PC-3 (cell line): ENCODE measurements around the gene STK39. TPM values are rescaled to one million over a fixed set of nuclear protein-coding genes. Genes with fewer than 3 reads are reported as not detected.

Experiments used
- ATAC-seq: fragments of 200-7000 bp; cut with Tn5 transposase; 2 replicates; pipeline ENCODE4 v1.9.1; 2020; ENCODE audit warnings: mild to moderate bottlenecking, moderate library complexity
- BruUV-seq: library from RNA; stranded (reverse); fragments of 400-500 nt; replicated peaks from 2 replicates; lab custom pipeline; 2021; lab: Mats Ljungman, UMichigan
- CTCF ChIA-PET: fragments of 300-600 bp; sonication (Branson Sonifier 250); formaldehyde crosslinking; loops from one replicate; lab custom pipeline; 2022; ENCODE audit warnings: antibody characterized with exemption; lab: Charles Lee
- POLR2A ChIA-PET: fragments of 300-600 bp; sonication (Branson Sonifier 250); formaldehyde crosslinking; loops from one replicate; lab custom pipeline; 2022; ENCODE audit warnings: antibody characterized with exemption; ENCODE audit not compliant: unreplicated experiment; lab: Charles Lee
- DNase-seq: peaks from one replicate; pipeline ENCODE4 v3.0.0-alpha.2; 2015
- H2AFZ ChIP-seq: fragments of 300-600 bp; sonication (generic); 2 replicates; pipeline ENCODE4 v1.6.0; 2016; ENCODE audit warnings: antibody characterized with exemption, low read length
- H3F3A ChIP-seq: fragments of 300-600 bp; sonication (generic); one replicate; pipeline ENCODE4 v1.6.0; 2017; ENCODE audit warnings: antibody characterized with exemption, low read length, control low read depth, mild to moderate bottlenecking; ENCODE audit not compliant: unreplicated experiment
- H3K27ac ChIP-seq: fragments of 300-600 bp; sonication (generic); 2 replicates; pipeline ENCODE4 v1.5.1; 2016; ENCODE audit warnings: mild to moderate bottlenecking, low read length
- H3K27me3 ChIP-seq: fragments of 300-600 bp; sonication (generic); 2 replicates; pipeline ENCODE4 v1.6.1; 2016; ENCODE audit warnings: low read length, mixed read lengths
- H3K36me3 ChIP-seq: fragments of 300-600 bp; sonication (generic); 2 replicates; pipeline ENCODE4 v1.6.1; 2016; ENCODE audit warnings: low read depth, mixed run types, low read length, mixed read lengths
- H3K4me1 ChIP-seq: fragments of 300-600 bp; sonication (generic); 2 replicates; pipeline ENCODE4 v1.5.1; 2016; ENCODE audit warnings: low read length; ENCODE audit not compliant: insufficient read depth
- H3K4me2 ChIP-seq: fragments of 300-600 bp; sonication (generic); 2 replicates; pipeline ENCODE4 v1.6.0; 2016; ENCODE audit warnings: low read length
- H3K4me3 ChIP-seq: fragments of 300-600 bp; sonication (generic); 2 replicates; pipeline ENCODE4 v1.5.1; 2016; ENCODE audit warnings: mild to moderate bottlenecking, low read length, mixed read lengths
- H3K79me2 ChIP-seq: fragments of 300-600 bp; sonication (generic); 2 replicates; pipeline ENCODE4 v1.6.1; 2017; ENCODE audit warnings: low read length, mixed read lengths
- H3K9ac ChIP-seq: fragments of 300-600 bp; sonication (generic); 2 replicates; pipeline ENCODE4 v1.6.0; 2016; ENCODE audit warnings: mild to moderate bottlenecking, low read length
- H3K9me2 ChIP-seq: fragments of 300-600 bp; sonication (generic); replicated peaks from 2 replicates; pipeline ENCODE4 v1.6.1; 2016; ENCODE audit warnings: mixed run types, low read length, mixed read lengths
- H3K9me3 ChIP-seq: fragments of 300-600 bp; sonication (generic); 2 replicates; pipeline ENCODE4 v1.6.1; 2016; ENCODE audit warnings: low read length, mixed read lengths
- H4K20me1 ChIP-seq: fragments of 300-600 bp; sonication (generic); 2 replicates; pipeline ENCODE4 v1.6.1; 2016; ENCODE audit warnings: low read length, mixed read lengths
- EZH2 ChIP-seq: fragments of 300-600 bp; sonication (generic); IDR thresholded peaks from one replicate; pipeline ENCODE4 v1.6.1; 2017; ENCODE audit warnings: antibody characterized with exemption, mild to moderate bottlenecking, low read length; ENCODE audit not compliant: unreplicated experiment
- EZH2phosphoT487 ChIP-seq: fragments of 300-600 bp; sonication (generic); IDR thresholded peaks from 2 replicates; pipeline ENCODE4 v1.6.1; 2018; ENCODE audit warnings: mild to moderate bottlenecking, antibody characterized with exemption, low read length, borderline replicate concordance
- intact Hi-C: fragments of 100-400 bp; cut with micrococcal nuclease; formaldehyde crosslinking; loops from 2 replicates; pipeline ENCODE4 v1.9.0; 2023
- total RNA-seq: library from RNA; depleted of rRNA; stranded (reverse); fragments of >200 nt; gene quantifications from 2 replicates; pipeline ENCODE4 v1.2.3, GENCODE V29; 2014
- TF ChIP-seq, protein P1 (sequence below): fragments of 300-600 bp; sonication (generic); conservative IDR thresholded peaks from 2 replicates; pipeline ENCODE4 v1.5.1; 2017; ENCODE audit warnings: antibody characterized with exemption, low read depth, mild to moderate bottlenecking, low read length

Gene STK39
- total RNA-seq, 1 experiment from 2014 or later: 17.9 TPM

DNA sequence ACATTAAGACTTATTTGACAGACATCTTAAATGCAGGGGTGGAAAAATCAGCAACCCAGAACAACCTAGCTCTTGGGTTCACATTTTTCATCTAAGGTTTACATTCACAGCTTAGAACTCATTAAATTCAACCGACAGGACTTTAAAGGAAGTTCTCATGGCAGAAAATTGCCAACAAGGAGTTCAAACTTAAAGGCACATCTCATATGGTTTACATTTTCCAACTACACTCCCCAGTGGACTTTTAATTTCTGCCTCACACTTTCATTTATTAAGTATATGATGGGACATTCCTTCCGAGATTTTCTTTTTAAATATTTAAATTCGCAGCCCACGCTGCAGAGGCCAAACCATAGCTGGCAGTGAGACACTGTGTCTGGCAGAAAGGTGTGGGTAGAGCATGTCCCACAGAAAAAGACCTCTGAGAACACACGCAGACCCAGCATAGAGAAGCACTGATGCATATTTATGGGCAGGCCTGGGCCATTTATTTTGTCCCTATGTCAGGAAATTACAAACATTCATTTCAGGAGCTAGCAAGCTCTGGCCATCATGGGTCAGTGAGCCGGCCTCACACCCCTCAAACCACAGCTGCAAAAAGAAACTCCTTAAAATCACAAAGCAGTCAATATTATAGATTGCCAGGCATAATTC lies 46.3 kb downstream of the STK39 start:
- CTCF ChIA-PET: no interaction called here
- H3K79me2 ChIP-seq: peaks cover 78% of the 10 kb centered on the region
- no peak for ATAC-seq

DNA sequence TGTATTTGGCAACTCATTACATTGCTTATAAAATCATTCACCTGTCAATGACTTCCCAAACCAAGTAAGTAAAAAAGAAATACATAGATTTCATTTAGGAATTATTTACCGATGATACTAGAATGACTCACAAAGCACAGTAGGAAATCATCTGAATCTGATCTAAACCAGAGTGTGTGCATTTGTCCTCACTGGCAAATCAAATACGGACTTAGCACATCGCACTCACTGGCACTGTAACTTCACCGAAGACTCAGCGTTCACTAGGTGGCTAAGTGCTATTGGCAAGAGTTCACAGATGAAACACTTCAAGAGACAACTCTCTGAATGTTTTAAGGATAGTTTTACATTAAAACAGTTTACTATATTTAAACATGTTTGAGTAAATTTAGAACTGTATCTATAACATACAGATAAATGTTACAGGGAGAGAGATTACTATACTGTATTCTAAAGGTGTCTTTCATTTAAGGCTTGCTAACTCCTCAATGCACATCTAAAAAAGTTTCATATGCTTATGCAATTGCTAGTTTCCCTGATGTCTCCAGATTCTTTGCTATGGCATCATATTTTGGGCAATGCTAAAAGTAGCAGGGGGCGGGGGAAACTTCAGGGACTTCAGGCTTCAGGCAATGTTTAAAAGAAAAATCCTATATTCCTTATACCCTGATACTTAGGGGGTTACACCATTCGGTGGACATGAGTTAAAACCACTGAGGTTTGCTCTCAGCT lies 48.8 kb downstream of the STK39 start:
- H3F3A ChIP-seq: peaks cover 5% of the 10 kb centered on the region
- POLR2A ChIA-PET: no interaction called here
- peak overlapping the region; percentile 58 for H3K4me2 ChIP-seq
- peak overlapping the region; percentile 67 for H3K27ac ChIP-seq
- H4K20me1 ChIP-seq: no peaks in the 10 kb centered on the region
- H3K9me2 ChIP-seq: no peaks in the 10 kb centered on the region
- DNase-seq (peak; percentile 88), ATAC-seq (peak; percentile 99)
- H3K9ac ChIP-seq: peak overlapping the region; percentile 5; the same call in 1 of the 2 replicates
- intact Hi-C loops: loop anchor here (1.0 to 2.0 kb wide), 2 partner anchors 12 to 32 kb away; no protein-coding TSS in a partner anchor
- no peaks in the 10 kb centered on the region; the same call in 1 of the 2 replicates for H3K36me3 ChIP-seq
- H3K27me3 ChIP-seq: no peaks in the 10 kb centered on the region
- no peak overlapping the region for H2AFZ ChIP-seq
- H3K4me3 ChIP-seq: peak overlapping the region; percentile 10; the same call in 1 of the 2 replicates
- no peak for TF ChIP-seq EZH2phosphoT487
- TF ChIP-seq, protein P1, sequence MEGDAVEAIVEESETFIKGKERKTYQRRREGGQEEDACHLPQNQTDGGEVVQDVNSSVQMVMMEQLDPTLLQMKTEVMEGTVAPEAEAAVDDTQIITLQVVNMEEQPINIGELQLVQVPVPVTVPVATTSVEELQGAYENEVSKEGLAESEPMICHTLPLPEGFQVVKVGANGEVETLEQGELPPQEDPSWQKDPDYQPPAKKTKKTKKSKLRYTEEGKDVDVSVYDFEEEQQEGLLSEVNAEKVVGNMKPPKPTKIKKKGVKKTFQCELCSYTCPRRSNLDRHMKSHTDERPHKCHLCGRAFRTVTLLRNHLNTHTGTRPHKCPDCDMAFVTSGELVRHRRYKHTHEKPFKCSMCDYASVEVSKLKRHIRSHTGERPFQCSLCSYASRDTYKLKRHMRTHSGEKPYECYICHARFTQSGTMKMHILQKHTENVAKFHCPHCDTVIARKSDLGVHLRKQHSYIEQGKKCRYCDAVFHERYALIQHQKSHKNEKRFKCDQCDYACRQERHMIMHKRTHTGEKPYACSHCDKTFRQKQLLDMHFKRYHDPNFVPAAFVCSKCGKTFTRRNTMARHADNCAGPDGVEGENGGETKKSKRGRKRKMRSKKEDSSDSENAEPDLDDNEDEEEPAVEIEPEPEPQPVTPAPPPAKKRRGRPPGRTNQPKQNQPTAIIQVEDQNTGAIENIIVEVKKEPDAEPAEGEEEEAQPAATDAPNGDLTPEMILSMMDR: no peak; the same call in 1 of the 2 replicates
- TF ChIP-seq EZH2: no peak
- TSS peak; percentile 94 for BruUV-seq
- CTCF ChIA-PET: no interaction called here
- peaks cover 18% of the 10 kb centered on the region for H3K4me1 ChIP-seq
- H3K9me3 ChIP-seq: no peaks in the 10 kb centered on the region
- H3K79me2 ChIP-seq: peaks cover 79% of the 10 kb centered on the region

More for the DNA sequence above, 46.3 kb downstream of the STK39 start:
- no peak overlapping the region for H3K4me2 ChIP-seq
- no peak overlapping the region for H3K27ac ChIP-seq
- H3K9me3 ChIP-seq: no peaks in the 10 kb centered on the region
- H3K36me3 ChIP-seq: no peaks in the 10 kb centered on the region; the same call in 1 of the 2 replicates
- H3K9ac ChIP-seq: no peak overlapping the region
- H3F3A ChIP-seq: peaks cover 5% of the 10 kb centered on the region
- POLR2A ChIA-PET: no interaction called here
- H2AFZ ChIP-seq: no peak overlapping the region
- no peaks in the 10 kb centered on the region for H4K20me1 ChIP-seq
- TF ChIP-seq, protein P1: no peak
- TF ChIP-seq EZH2: no peak
- TF ChIP-seq EZH2phosphoT487: no peak
- BruUV-seq: no TSS peak
- DNase-seq: no peak
- no peak overlapping the region for H3K4me3 ChIP-seq
- no peaks in the 10 kb centered on the region for H3K27me3 ChIP-seq
- no peaks in the 10 kb centered on the region for H3K9me2 ChIP-seq
- intact Hi-C loops: no loop called here
- H3K4me1 ChIP-seq: peaks cover 17% of the 10 kb centered on the region
